ENCODE data around the gene ZNF467.
A peak's percentile ranks its signal among the peaks of the same experiment; 100 is the strongest.

ZNF467 gene

GRCh38 chr7:149804106-149804505 lies 30.7 kb upstream of the ZNF467 start:
- DNase-seq = no peak

DNA sequence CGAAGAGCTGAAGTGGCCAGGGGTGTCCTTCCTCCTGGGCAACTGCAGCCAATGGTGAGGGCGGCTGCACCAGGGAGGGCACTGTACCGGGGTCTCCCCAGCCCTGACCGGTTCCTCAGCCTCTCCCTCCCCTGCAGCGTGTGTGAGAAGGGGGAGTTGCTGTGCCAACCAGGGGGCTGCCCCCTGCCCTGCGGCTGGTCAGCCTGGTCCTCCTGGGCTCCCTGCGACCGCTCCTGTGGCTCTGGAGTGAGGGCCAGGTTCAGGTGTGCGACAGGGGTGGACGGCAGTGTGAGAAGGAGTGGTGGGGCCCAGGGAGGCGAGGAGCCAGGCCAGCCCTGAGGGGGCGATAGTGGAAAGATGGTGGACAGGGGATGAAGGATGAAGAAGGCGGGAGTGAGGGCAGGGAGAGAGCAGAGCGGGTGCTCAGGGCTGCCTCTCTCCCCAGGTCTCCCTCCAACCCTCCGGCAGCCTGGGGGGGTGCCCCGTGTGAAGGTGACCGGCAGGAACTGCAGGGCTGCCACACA lies 30.2 kb upstream of the ZNF467 start:
- no peak for DNase-seq

DNA sequence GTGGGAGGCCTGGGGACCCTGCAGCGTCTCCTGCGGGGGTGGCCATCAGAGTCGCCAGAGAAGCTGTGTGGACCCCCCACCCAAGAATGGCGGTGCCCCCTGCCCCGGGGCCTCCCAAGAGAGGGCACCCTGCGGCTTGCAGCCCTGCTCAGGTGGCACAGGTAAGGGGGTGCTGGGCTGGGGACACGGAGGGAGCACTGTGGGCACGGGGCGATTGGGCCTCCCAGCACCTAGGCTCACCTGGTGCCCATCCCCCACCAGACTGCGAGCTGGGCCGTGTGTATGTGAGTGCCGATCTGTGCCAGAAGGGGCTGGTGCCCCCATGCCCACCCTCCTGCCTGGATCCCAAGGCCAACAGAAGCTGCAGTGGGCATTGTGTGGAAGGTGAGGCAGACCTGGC lies 29.6 kb upstream of the ZNF467 start:
- DNase-seq = no peak

GRCh38 chr7:149801816-149802215 lies 28.4 kb upstream of the ZNF467 start:
- DNase-seq = no peak

DNA sequence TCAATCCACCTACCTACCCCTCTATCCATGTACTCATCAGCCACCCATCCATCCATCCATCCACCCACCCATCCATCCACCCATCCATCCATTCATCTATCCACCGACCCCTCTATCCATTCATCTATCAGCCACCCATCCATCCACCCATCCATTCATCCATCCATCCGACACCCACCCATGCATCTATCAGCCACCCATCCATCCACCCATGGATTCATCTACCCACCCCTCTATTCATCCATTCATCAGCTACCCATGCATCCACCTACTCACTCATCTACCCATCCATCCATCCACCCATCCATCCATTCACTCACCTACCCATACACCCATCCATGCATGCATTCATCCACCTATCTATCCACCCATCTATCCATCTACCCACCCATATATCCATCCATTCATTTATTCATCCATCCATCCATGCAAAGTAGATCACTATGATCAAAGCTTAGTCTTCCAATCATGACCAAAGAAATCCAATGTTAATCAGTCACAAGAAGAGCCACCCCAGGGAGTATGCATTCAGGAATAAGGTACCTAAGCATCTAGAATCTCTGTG lies 27.7 kb upstream of the ZNF467 start:
- no peak for DNase-seq

- DNase-seq = no peak
Observed at GRCh38 chr7:149800169-149800555, 26.8 kb upstream of the ZNF467 start.

DNA sequence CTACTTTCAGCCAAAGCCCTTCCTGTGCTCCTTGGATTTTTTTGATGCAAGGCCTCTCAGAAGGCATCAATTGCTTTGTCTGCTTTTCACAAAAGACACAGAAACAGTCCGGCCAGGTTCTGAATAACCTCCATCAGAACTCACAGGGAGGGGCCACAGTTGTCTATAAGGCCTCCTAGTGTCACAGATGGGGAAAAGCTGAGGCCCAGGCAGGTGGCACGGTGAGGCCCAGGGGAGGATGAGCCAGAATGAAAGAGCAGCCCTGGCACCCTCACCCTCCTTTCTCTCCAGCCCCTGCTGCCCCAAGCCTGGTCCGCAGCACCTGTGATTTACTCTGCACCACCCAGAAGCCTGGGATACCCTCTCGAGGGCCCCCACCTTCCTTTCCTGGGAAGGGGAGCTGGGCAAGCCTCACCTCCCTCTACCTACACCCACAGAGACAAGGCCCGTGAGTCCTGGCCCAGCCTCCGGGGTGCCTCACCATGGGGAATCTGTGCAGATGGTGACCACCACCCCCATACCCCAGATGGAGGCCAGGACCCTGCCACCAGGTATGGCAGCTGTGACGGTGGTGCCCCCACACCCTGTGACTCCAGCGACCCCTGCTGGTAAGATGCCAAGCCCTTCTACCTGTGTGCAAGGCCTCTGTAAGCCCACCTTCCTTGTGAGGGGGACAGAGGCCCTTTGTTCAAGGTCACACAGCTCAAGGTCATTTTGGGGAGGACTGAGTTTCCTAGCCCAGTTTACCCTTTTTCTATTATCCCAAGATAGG lies 26.2 kb upstream of the ZNF467 start:
- DNase-seq = peak; percentile 66

DNA sequence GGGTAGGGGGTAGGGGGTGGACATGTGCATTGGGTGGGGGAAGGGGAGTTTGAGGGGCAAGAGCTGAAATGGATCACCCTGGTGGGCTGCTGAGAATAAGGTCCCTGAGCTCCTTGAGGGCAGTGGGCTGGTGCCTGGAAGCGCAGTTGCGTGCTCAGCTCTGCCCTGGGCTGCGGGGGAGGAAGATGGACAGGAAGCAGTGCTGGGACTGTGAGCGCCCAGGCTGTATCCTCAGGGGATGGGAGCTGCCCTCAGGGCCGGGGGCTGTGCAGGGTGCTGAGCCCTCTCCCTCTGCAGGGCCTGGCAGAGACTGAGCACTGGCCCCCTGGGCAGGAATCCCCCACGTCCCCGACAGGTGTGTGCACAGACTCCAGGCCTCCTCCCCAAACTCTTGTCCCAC lies 24.4 kb upstream of the ZNF467 start:
- DNase-seq = no peak

GRCh38 chr7:149796287-149796860 lies 23.0 kb upstream of the ZNF467 start:
- DNase-seq = no peak

- no peak for DNase-seq
Observed at GRCh38 chr7:149795126-149795525, 21.7 kb upstream of the ZNF467 start.

GRCh38 chr7:149794661-149795060 lies 21.3 kb upstream of the ZNF467 start:
- DNase-seq = no peak

DNA sequence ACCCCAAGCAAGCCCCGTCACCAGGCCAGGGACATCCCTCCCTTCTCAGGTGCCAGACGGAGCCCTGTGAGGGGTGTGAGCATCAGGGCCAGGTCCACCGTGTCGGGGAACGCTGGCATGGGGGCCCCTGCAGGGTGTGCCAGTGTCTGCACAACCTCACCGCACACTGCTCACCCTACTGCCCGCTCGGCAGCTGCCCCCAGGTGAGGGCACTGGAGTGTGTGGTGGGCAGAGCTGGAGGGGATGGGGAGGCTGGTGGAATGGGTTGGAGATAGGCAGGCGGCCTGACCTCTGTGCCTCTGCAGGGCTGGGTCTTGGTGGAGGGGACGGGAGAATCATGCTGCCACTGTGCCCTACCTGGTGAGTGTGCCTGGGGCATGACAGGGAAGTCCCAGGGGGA lies 19.9 kb upstream of the ZNF467 start:
- DNase-seq = no peak

GRCh38 chr7:149792220-149792595 lies 18.8 kb upstream of the ZNF467 start:
- DNase-seq = no peak

DNA sequence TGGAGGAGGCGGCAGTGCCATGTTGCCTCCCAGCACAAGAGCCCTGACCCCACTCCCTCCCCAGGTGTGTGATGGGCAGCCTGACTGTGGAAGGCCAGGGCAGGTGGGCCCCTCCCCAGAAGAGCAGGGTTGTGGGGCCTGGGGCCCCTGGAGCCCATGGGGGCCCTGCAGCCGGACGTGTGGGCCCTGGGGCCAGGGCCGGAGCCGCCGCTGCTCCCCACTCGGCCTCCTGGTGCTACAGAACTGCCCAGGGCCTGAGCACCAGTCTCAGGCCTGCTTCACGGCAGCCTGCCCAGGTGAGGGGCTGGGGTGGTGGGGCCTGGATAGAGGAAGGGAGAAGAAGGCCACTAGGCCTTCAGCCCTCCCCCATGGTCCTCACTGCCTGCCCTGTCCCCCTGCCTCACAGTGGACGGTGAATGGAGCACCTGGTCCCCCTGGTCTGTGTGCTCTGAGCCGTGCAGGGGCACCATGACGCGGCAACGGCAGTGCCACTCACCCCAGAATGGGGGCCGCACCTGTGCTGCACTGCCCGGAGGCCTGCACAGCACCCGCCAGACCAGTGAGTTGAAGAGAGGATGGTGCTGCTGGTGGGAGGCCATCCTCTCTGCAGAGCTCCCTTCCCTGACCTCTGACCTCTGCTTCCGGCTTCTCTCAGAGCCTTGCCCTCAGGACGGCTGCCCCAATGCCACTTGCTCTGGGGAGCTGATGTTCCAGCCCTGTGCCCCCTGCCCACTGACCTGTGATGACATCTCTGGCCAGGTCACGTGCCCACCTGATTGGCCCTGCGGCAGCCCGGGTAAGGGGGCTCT lies 18.2 kb upstream of the ZNF467 start:
- no peak for DNase-seq

DNA sequence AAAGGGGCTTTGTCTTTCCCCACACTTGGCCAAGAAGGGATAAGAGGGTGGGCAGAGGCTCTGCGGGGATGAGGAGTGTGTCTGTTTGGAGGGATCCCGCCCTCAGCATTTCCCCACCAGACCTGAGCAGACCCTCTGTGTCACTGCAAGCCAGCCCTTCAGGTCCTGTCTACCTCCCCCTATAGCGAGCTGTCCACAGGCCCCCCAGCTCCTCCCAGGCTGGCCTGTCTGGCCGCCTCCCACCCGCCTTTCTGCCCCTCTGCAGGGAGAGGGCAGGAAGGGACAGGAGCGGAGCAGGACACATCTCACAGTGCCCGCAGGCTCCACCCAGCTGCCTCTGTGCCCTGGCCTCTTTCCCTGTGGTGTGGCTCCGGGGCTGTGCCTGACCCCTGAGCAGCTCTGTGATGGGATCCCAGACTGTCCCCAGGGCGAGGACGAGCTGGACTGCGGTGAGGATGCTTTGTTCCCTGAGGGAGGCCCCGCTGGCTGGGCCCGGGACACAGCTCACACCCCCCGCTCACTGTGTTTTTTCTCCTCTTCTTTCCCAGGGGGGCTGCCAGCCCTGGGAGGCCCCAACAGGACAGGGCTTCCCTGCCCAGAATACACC lies 17.5 kb upstream of the ZNF467 start:
- no peak for DNase-seq

GRCh38 chr7:149790146-149790548 lies 16.8 kb upstream of the ZNF467 start:
- DNase-seq = peak; percentile 27

- no peak for DNase-seq
Observed at GRCh38 chr7:149789101-149789500, 15.7 kb upstream of the ZNF467 start.

DNA sequence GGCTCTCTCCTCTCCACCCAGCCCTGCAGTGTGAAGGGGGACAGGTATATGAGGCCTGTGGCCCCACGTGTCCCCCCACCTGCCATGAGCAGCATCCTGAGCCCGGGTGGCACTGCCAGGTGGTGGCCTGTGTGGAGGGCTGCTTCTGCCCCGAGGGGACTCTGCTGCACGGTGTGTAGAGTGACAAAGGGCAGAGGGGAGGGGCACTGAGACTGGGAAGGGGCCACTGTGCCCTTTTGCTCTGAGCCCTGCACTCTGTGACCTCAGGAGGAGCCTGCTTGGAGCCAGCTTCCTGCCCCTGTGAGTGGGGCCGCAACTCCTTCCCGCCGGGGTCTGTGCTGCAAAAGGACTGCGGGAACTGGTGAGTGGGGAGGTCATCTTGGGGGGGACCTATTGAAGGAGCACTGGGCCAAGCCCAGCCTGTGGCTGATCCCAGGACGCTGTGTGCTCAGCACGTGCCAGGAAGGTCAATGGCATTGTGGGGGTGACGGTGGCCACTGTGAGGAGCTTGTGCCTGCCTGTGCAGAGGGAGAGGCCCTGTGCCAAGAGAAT lies 15.0 kb upstream of the ZNF467 start:
- no peak for DNase-seq

DNA sequence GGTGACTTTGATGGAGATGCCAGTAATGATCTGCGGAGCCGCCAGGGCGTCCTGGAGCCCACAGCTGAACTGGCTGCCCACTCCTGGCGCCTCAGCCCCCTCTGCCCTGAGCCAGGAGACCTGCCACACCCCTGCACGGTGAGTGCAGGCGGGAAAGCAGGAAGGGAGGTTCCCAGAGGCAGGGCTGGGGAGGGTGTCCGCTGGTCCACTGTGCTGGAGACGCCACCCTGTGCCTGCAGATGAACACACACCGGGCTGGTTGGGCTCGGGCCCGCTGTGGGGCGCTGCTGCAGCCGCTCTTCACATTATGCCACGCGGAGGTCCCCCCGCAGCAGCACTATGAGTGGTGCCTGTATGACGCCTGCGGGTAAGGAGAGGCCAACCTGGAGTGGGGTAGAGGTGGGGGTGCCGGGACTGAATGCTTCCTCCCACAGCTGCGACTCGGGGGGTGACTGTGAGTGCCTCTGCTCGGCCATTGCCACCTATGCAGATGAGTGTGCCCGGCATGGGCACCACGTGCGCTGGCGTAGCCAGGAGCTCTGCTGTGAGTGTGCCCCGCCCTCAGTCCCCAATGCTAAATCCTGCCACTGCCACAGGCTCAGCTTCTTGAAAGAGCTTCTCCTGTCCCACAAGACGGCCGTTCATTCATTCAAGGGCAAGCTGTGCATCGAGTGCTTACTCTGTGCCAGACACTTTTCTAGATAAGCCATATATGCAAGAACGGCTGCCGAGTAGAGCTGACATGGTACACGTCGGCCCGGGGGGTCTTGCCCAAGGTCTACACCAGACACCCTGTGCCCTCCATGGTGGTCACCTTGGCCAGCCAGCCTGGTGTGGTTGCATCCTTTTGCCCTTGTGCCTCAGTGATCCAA lies 14.3 kb upstream of the ZNF467 start:
- DNase-seq = no peak

DNA sequence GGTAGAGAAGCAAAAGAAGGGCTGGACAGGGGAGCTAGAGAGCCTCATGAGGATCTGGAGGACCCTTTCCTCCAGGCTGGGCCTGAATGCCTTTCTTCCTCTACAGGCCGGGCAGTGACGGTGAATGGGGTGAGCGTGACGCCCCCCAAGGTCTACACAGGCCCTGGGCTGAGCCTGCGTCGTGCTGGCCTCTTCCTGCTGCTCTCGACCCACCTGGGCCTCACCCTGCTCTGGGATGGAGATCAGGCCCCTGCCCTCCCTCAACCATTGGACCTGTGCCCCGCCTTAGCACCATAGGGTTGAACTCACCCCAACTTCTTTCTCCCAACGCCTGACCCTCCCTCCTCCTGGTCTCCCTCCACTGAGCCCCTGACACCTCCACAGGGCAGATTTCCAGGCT lies 12.6 kb upstream of the ZNF467 start:
- no peak for DNase-seq

- DNase-seq = no peak
Observed at GRCh38 chr7:149785402-149785801, 12.0 kb upstream of the ZNF467 start.

DNA sequence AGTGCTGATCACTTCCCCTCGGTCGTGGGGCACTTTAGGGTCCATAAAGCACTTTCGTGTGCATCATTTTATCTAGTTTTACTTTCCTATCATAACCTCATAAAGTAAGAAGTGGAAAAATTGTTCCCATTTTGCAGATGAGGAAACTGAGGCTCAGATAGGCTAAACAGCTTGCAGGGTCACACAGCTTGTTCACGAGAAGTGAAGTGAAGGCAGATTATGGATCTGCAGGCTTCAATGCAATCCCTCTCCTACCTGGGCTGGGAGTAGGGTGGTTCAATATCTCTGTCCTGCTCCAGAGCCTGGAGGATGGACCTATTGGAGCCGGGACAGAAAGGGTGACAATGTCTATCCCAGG lies 10.8 kb upstream of the ZNF467 start:
- DNase-seq = no peak

Measured in CD4-positive, alpha-beta T cell treated with Interleukin-10 for 1 hour (primary cell).